Stimulated activated CD8-positive, alpha-beta memory T cell treated with anti-CD3 and anti-CD28 coated beads, Interleukin-12 subunit alpha, Interleukin-12 subunit beta, amount 100 ng/mL, for 4 hours (primary cell): Measurements from ENCODE around the gene ZG16B.

Experiments used
- DNase-seq: peaks from one replicate; pipeline ENCODE4 v3.0.0-alpha.2; 2020; ENCODE audit warnings: low read depth

The ZG16B gene

DNA sequence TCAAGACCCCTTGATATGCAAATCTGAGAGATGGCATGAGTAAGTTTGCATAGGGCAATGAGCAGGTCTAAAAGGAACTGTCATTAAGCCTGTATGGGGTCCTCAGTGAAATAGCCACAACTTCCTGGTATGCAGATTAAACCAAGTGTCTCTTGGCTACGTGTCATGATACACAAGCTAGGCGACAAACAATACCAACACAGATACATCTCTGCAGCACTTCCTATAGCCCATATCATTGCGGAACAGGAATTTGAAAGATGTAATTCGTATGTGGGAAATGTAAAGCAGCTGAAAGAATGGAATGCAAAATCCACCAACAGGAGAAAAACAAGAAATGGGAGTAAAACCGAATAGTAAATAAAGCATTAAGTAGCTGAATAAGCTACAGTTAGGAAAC, 15.0 kb downstream of the ZG16B start:
- DNase-seq = no peak

- DNase-seq = no peak
Observed at GRCh38 chr16:2846511-2847310, 16.6 kb downstream of the ZG16B start.

GRCh38 chr16:2848933-2849725, 19.0 kb downstream of the ZG16B start:
- DNase-seq = no peak

DNA sequence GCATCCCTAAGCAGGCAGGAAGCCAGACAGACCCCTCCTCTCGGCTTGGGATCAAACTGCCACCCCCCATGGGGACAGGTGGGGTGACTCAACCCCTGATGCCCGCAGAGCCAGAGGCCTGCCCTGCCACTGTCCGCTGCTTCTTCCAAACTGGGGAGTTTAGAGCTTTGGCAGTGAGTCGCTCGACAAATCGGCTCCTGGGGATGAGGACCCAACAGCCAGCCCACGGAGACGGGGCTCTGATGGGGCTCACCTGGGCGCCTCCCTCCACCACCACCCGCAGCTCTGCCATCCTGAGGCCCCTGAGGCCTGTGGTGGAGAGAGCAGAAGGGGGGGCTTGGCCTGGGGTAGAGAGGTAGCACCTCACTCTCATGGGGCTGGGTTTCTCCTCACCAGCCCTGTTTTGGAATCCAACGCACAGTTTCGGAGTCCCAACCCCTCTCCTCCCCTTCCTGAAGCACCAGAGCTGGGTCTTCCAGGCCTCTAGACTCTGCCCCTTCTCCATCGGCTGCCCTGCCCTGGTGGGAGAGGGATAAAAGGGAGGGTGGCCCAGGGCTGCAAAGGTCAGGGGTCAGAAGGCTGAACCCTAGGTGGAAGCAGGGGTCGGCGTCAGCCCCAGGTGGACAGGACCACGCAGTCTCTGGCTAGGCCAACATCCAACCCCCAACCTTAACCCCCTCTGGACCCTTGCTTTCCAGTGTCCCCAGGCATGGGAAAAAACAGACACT, 22.1 kb downstream of the ZG16B start:
- no peak for DNase-seq

DNA sequence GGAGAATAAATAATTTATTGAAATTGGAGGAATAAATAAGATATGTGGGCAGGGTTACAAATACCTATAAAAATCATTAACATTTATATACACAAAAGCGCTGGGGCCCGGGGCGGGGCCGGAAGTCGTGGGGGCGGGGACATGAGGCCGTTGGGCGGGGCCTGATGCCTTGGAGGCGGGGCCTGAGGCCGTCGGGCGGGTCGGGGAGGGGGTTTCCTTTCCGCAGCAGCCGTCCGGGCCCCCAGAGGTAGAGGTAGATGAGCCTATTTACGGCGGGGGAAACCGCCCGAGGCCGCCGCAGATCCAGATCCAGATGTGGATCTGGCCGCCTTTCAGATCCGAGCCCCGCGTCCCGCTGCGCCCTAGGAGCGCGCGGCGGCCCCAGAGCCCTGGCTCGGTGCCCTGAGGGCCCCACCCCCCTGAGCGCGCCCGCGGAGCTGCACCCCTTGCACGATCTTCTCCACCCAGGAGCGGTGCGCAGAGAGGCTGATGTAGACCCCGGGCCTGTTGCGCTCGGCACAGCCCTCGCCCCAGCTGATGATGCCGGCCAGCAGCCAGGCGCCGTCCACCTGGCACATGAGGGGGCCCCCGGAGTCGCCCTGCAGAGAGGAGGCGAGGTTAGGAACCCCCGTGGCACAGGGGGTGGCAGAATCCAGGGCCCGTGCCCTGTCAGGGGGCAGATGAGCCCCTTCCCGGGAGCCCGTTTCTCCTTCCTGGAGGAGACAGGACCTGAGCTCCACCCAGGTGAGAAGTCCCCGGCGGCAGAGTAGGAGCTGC, 22.8 kb downstream of the ZG16B start:
- DNase-seq = no peak

DNA sequence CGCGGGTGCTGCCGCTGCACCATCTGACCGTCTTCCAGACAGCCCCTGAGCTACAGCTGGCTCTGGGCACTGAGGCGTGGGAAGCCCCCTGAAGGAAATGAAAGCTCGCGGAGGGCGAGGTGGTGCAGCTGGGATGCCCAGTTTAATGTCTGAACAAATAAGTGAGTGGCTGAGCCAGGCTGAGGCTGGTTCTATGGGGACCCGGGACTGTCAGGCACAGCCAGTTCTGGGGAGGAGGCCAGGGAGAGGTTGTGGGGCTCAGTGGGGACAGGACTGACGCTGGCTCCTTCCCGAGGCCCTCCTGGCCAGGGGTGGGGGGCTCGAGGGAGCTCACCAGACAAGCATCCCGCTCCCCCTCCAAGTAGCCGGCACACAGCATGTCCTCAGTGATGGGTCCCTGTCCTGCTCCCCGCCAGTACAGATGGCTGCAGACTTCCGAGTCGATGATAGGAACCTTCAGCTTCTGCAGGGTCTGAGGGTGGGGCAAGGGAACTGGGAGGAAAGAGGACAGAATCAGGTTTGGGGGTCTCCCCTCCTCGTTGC, 23.5 kb downstream of the ZG16B start:
- DNase-seq = no peak

DNA sequence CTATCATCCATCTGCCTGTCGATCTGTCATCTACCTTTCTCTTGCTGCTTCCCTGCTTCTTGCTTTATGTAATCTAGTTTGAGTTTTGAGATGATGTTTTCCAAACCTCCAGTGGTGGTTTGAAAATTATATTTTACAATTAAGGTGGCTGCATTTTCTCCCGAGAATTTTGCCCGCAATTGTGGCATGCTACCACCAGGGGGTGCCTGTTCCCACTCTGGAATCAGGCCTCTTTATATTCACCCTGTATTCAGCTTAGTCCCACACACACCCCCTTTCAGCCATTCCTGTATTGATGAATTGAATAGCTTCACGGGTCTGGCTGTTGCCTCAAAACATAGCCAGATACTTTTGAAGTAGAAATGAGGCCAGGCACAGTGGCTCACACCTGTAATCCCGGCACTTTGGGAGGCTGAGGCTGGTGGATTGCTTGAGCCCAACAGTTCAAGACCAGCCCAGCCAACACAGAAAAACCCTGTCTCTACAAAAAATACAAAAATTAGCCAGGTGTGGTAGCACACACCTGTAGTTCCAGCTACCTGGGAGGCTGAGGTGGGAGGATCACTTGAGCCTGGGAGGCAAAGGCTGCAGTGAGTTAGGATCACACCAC, 24.7 kb downstream of the ZG16B start:
- no peak for DNase-seq

- DNase-seq = no peak
Observed at GRCh38 chr16:2855536-2855935, 25.4 kb downstream of the ZG16B start.

- no peak for DNase-seq
Observed at GRCh38 chr16:2856061-2856670, 26.1 kb downstream of the ZG16B start.

DNA sequence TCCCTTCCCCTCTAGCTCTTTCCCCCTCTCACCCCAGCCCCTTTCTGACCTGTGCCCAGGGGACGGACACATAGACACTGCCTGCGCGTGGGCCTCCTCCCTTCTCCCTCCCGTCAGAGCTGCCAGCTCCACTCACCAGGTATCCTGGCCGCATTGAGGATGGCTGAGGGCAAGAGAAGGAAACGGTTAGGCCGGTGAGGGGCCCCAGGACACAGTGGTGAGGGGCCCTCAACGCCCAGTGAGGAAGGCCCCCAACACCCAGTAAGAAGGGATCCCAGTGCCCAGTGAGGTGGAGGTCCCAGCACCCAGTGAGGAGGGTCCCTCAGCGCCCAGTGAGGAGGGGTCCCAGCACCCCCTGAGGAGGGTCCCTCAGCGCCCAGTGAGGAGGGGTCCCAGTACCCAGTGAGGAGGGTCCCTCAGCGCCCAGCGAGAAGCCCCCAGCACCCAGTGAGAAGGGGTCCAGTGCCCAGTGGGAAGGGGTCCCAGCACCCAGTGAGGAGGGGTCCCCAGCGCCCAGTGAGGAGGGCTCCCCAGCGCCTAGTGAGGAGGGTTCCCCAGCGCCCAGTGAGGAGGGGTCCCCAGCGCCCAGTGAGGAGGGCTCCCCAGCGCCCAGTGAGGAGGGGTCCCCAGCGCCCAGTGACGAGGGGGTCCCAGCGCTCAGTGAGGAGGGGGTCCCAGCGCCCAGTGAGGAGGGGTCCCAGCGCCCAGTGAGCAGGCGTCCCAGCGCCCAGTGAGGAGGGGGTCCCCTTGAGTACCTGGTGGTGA, 26.8 kb downstream of the ZG16B start:
- DNase-seq = no peak

GRCh38 chr16:2857451-2858244, 27.5 kb downstream of the ZG16B start, which contains the start of gene PRSS22:
Gene PRSS22 (minus strand): TSS chr16:2858170. CDS start chr16:2858104, 66 bp downstream.
- DNase-seq = no peak

DNA sequence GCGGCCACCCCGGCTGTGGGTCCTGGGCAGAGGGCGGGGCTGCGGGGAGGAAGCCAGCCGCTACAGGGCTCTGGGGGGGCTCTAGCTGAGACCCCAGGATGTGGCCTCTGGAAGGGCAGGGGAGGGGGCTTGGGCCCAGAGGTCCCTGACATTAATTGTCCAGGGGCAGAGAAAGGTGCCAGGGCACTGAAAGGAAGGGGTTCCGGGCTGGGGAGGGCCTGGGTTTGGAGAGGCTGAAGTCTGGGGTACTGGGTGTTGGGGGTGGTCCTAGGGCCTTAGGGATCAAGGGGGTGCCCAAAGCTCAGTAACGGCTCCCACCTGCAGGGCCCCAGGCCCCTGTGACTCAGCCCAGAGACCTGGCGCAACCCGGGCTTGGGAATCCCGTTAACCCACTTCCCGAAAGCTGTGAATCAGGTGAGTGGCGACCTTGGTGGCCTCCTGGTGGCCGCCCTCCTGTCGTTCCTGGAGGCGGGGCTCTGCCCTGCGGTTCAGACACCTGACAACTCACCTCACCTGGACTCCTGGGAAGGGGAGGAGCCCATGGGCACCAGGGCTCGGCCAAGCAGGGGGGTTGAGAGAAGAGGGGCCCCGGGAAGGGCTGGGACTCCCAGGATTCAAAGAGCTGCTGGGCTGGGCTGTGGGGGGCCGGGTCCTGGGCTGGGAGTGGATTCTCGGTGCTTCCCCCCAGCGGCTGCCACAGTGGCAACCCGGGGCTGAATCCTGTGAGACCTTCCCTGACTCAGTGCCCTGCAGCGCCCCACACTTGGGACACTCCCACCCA, 28.3 kb downstream of the ZG16B start:
- DNase-seq = no peak

- DNase-seq = no peak
Observed at GRCh38 chr16:2859686-2860265, 29.7 kb downstream of the ZG16B start.

GRCh38 chr16:2860826-2861567, 30.9 kb downstream of the ZG16B start:
- DNase-seq = no peak

DNA sequence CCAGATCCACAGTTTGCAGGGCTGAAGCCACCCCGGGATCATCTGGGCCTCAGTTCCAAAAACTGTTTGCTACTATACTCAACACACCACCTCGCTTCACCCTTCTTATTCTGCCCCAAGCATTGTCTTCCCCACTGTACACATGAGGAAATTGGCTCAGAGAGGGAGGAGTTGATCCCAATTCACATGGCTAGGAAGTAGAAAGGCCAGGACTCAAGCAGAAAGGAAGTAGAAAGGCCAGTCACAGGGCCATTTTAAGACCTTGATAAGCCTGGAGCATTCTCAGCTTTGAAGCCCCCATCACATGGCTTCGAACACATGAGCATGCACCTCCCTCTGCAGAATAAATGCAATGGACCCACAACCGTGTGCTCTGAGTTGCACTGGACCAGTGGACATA, 35.5 kb downstream of the ZG16B start:
- DNase-seq = no peak

- no peak for DNase-seq
Observed at GRCh38 chr16:2866431-2866830, 36.3 kb downstream of the ZG16B start.

GRCh38 chr16:2867661-2867986, 37.5 kb downstream of the ZG16B start:
- no peak for DNase-seq
